NCI-H1694 treated with DMSO at 0.1 percent for 48 hours (cell line): ENCODE data around the gene OARD1.

ENCODE experiments used
- DNase-seq: peaks from one replicate; lab custom pipeline; 2025; lab: John Stamatoyannopoulos, UW

Gene OARD1

DNA sequence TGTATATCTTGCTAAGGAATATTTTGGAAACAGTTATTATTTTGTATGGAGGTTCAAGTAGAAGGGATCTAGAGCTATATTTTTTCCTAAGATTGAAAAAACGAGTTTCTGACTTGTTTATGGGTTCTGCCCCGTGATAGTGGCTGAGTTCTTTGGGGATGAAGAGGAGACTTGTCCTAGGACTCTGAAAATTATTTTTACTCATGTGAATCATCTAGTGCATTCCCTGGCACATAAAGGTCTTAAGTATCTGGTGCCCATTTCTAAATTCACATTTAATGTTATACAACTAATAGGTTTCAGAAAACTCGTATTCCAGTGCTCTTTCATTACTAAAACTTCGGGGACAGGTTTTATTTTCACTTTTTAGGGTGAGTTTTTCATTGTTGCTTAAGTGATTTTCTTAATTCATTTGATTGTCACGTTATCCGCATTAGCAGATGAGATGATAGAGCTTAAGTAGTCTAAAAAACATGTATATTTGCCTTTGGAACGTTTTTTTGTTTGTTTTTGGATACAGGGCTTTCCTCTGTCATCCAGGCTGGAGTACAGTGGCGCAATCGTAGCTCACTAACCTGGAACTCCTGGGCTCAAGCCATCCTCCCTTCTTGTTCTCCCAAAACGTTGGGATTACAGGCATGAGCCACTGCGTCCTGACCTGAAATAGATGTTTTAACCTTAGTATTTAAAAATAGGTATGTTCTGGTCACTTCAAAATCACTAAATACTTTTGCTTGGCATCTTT is 2.7 kb upstream of the OARD1 start:
- DNase-seq: no peak

GRCh38 chr6:41073968-41074691 is 2.0 kb upstream of the OARD1 start:
- DNase-seq: no peak

GRCh38 chr6:41073203-41073967 is 1.2 kb upstream of the OARD1 start:
- DNase-seq: peak; percentile 53

GRCh38 chr6:41072836-41073202 is 663 bp upstream of the OARD1 start, which contains the start of gene NFYA:
Gene NFYA (plus strand): TSS chr6:41072974. CDS start chr6:41079090, 6,116 bp downstream.
- DNase-seq: peak; percentile 99

GRCh38 chr6:41071501-41071922 is 644 bp downstream of the OARD1 start:
- DNase-seq: peak; percentile 42

- DNase-seq: peak; percentile 67
Observed at GRCh38 chr6:41066867-41067304, 5.3 kb downstream of the OARD1 start.

- no peak for DNase-seq
Observed at GRCh38 chr6:41065550-41066026, 6.6 kb downstream of the OARD1 start.

DNA sequence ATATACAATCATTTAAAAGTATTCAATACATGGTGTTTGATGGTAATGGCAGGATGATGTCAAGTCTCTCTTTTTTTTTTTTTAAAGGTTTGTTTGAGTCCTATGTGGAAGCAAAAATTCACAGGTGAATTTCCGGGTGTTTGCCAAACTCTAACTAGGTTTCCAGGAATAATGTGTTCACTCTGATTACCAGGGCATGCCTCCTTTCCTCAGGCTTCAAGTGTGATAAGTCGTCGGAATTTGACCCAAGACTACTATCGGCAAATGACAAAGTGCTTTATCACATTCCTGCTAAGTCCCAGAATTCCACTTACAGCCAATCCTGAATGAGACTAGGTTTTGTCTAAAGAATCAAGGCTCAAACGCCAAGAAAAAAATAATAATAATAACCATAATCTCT is 7.3 kb downstream of the OARD1 start:
- DNase-seq: no peak

DNA sequence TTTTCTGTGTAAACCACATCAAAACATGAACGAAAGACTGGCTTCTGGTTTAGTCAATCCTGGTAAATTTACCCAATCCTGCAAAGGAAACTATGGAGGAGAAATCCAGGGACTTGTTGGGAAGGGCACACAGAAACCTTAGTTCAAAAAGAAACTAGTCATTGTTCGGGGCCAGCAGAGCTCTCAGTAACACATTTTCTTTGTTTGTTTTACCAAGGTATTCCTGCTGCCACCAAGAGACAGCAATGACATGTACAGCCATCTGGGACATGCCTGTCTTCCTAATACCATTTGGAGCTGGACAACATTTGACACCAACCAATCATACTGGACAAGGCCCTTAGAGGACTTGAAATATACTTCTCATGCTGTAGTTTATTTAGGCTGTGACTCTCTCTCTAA is 8.3 kb downstream of the OARD1 start:
- no peak for DNase-seq

DNA sequence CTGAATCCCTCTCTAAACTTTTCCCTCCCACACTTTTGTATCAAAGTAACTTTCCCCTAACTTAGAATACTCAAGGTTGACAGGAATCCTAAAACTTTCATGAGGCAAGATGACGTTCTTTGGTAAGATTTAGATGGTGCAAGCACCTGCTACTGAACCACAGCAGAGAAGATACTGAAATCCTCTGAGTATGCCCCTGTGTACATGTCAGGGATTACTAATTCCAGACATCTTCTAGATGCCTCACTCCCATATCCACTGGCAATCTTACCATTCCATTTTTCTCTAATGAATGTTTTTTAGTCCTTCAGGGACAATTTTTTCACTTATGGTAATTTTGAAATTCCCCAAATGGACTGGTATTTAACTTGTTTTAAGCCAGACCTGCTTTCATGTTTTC is 10.1 kb downstream of the OARD1 start:
- no peak for DNase-seq

GRCh38 chr6:41061196-41061726 is 10.9 kb downstream of the OARD1 start:
- no peak for DNase-seq

DNA sequence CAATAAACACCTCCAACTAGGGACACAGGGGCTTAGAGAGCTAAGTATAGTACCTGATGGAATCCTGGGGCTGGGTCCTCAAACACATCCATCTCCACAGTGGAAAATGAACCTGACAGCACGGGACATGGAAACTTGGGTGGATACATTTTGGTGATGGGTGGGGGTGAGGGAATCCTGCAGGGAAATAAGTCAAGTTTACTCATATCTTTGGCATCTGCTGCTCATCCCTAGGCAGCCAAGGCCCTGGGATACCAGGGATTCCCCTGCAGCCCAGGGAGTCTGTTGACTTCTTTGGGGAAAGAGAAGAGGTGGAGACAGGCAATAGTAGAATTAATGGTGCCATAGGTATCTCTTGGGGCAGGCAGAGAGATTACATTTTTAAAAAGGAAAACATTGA is 12.6 kb downstream of the OARD1 start:
- DNase-seq: no peak

- DNase-seq: no peak
Observed at GRCh38 chr6:41058783-41059181, 13.4 kb downstream of the OARD1 start.

- DNase-seq: no peak
Observed at GRCh38 chr6:41056768-41057490, 15.2 kb downstream of the OARD1 start.

DNA sequence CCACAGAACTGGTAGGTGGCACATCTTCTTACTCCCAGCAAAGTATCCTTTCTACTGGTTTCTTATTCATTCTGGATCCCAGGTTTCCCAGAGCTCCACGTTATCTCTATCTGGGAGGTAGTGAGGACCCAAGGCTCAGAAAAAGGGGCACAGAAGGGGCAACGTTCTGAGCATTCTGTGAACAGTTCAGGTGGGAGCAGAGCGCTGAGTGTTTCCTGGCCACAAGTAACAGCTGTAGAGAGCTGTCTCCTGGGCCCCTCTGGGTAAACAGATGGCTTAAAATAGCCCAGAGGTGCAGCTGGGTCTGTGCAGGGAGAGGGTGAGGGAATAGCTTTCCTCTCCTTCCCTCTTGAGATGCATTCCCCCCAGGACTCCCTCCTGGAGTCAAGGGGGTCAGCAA is 17.0 kb downstream of the OARD1 start:
- DNase-seq: peak; percentile 30

- DNase-seq: no peak
Observed at GRCh38 chr6:41054511-41054910, 17.6 kb downstream of the OARD1 start.

DNA sequence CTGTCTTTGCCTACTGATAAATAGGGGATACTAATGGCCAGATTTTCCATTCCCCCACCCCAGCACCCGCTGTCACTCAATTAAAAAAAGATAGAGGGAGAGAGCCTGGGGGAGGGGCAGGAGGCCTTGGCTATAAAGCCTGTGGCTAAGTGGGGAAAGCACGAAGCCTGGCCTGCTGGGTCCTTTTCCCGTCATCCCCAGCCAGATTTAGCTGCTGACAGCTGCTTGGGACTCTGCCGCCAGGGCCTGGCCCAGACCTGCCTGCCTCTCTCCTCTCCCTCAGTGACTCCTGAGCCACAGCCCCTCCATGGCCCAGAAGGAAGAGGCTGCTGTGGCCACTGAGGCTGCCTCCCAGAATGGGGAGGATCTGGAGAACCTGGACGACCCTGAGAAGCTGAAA is 19.1 kb downstream of the OARD1 start, which contains the start of gene APOBEC2:
APOBEC2 (plus strand) TSS at position 162 of the 400 bp plus-strand sequence; CDS start at position 308, 146 bp downstream.
- peak; percentile 34 for DNase-seq

DNA sequence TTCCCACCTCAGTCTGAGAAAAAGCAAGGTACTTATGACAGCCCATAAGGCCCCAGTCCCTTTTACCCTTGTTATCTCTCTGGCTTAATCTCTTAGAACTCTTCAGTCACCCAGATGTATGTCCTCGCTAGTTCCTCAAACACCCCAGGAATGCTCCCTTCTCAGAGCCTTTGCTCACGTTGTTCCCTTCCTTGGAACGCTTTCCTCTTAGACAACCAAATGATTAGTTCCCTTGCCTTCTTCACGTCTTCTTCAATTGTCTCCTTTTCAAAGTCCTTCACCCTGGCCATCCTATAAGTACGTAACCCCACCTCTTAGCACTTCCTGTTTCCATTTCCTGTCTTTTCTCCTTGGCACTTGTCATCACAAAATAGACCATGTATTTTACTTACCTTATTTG is 20.3 kb downstream of the OARD1 start:
- DNase-seq: no peak

DNA sequence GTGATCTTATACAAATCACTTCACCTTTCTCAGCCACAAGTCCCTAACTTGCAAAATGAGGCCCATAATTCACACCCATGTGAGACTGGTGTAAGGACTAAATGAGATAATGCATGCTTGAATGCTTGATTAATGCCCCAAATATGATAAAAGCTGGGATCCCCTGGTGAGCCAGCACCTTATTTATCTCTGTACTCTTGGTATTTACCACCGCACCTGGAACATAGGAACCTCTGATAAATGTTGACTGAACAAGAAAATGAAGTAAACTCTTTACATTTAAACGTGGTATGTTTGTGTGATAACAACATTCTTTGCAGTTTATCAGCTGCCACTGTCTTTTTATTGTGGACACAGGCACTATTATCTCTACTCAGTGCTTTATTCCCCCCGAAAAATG is 21.6 kb downstream of the OARD1 start:
- no peak for DNase-seq

- no peak for DNase-seq
Observed at GRCh38 chr6:41049955-41050354, 22.2 kb downstream of the OARD1 start.

DNA sequence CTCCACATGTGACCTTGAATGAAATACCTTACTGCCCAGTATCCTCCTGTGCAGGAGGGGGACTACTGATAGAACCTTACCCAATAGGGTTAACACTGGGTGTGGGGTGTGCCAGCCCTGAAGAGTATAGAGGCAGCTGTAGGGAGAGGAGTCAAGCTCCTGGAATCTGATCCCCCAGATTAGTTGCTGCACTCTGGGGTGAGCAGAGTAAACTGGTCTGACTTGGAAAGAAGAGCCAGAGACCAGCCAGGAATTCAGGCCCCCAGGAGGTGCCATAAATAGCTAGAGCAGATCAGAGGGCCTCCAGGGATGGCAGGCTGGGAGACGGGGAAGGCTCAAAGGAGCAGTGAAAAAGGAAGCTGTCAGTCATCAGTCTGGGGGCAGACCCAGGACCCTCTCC is 22.6 kb downstream of the OARD1 start:
- DNase-seq: no peak
